ENCODE measurements around the gene NDUFB10.

DNA sequence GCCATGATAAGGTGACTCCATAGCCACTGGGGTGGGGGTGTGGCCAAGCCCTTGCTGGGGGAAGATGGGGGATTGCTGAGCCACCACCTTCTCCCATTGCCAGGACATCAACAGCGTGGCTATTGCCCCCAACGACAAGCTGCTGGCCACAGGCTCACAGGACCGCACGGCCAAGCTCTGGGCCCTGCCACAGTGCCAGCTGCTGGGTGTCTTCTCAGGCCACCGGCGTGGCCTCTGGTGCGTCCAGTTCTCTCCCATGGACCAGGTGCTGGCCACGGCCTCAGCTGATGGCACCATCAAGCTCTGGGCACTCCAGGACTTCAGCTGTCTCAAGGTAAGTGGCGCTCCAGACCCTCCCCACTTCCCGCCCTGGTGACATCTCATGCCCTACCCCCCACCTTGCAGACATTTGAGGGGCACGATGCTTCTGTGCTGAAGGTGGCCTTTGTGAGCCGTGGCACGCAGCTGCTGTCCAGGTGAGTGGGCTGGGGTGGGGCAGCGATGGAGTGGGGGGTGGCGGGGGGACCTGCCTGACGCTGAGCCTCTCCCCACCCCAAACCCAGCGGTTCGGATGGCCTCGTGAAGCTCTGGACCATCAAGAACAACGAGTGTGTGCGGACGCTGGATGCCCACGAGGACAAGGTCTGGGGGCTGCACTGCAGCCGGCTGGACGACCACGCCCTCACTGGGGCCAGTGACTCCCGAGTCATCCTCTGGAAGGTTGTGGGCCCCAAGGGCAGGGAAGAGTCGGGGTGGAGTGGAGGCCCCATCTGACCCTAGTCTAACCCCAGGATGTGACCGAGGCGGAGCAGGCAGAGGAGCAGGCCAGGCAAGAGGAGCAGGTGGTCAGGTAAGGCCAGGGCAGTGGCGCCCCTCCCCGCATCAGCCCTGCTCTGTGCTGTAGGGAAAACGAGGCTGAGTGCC is 17.9 kb downstream of the NDUFB10 start:
- TF ChIP-seq, protein P1, sequence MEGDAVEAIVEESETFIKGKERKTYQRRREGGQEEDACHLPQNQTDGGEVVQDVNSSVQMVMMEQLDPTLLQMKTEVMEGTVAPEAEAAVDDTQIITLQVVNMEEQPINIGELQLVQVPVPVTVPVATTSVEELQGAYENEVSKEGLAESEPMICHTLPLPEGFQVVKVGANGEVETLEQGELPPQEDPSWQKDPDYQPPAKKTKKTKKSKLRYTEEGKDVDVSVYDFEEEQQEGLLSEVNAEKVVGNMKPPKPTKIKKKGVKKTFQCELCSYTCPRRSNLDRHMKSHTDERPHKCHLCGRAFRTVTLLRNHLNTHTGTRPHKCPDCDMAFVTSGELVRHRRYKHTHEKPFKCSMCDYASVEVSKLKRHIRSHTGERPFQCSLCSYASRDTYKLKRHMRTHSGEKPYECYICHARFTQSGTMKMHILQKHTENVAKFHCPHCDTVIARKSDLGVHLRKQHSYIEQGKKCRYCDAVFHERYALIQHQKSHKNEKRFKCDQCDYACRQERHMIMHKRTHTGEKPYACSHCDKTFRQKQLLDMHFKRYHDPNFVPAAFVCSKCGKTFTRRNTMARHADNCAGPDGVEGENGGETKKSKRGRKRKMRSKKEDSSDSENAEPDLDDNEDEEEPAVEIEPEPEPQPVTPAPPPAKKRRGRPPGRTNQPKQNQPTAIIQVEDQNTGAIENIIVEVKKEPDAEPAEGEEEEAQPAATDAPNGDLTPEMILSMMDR (conservative IDR thresholded peaks at IDR 0.05): no peak
- TF ChIP-seq EZH2 (IDR thresholded peaks at IDR 0.05; ENCODE audit: low read depth): no peak
